GM18951 (cell line): ENCODE data around the gene TTLL11.
"Not testable (repeated sequence)": the region's sequence is repeated elsewhere in the genome, so short reads cannot be mapped to it uniquely, and the experiment has no call there.

Source experiments
- POLR2A ChIP-seq: IDR thresholded peaks from 4 replicates; pipeline ENCODE4 v1.6.1; 2011; ENCODE audit warnings: mild to moderate bottlenecking; ENCODE audit not compliant: insufficient read length, insufficient read depth; ENCODE audit errors: extremely low read depth
- in situ Hi-C: fragments of 300-500 bp; cut with MboI; formaldehyde crosslinking; loops from one replicate; pipeline ENCODE4 v1.12.0; 2022; ENCODE audit warnings: low sequenced_read_pairs, mixed read lengths, inconsistent platforms; ENCODE audit not compliant: unreplicated experiment

The TTLL11 gene

DNA sequence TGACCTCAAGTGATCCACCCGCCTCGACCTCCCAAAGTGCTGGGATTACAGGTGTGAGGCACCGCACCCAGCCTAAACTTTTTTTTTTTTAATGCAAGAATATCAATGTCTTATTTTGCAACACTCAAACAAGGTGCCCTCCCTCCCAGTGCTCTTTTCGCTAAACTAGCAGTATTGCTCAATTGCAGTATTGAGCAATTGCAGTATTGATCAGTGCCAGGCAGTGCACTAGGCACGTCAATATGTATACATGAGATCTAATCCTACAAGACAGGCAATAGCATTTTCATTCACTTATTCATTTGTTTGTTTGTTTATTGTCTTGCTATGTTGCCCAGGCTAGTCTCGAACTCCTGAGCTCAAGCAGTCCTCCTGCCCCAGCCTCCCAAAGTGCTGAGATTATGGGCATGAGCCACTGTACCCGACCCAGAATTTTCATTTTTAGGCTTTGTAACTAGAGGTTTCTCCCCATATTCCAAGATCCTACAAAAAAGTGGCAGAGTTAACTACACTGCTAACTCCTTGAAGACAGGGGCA, 94.5 kb downstream of the TTLL11 start:
- no peak for TF ChIP-seq POLR2A
- in situ Hi-C loops: loop anchor here (10.0 kb wide), 2 partner anchors 314 to 454 kb away; no protein-coding TSS in a partner anchor

DNA sequence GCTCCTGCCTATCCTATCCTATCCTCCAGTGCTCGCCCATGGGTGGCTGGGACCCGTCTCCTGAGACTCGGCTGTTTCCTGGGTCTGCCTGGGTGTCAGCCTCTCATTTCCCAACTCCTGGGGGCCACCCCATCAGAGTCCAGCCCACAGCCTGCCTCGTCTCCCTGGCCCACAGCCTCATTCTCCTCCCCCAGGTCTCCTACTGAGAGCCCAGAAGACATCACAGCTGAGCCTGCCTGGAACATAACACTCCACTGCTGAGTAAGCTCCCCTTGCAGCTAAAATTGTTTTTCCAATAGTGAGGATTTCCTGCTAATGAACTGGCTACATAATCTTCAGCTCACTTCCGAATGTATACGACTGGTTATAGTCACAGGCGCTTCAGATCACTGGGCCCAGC, 95.3 kb downstream of the TTLL11 start:
- TF ChIP-seq POLR2A: no peak
- in situ Hi-C loops: loop anchor here (10.0 kb wide), 2 partner anchors 313 to 453 kb away; no protein-coding TSS in a partner anchor

DNA sequence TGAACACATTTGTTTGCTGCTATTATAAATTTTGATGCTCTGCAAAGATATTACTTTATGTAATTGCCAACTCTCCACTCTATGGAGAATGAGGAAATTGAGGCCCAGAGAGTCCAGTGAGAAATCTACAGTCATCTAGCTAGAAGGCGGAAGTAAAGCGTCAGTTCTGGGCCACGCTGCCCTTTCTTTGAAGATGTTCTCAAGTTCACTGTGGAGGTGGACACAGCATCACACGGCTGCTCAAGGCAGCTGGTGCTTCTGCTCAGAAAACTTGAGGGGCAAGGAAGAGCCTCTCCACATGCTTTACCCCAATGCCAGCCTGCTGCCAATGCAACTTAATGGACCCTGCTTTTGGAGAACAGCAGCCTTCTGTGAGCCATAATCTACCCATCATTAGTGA, 96.3 kb downstream of the TTLL11 start:
- TF ChIP-seq POLR2A: no peak
- in situ Hi-C loops: loop anchor here (10.0 kb wide), 2 partner anchors 312 to 452 kb away; no protein-coding TSS in a partner anchor

DNA sequence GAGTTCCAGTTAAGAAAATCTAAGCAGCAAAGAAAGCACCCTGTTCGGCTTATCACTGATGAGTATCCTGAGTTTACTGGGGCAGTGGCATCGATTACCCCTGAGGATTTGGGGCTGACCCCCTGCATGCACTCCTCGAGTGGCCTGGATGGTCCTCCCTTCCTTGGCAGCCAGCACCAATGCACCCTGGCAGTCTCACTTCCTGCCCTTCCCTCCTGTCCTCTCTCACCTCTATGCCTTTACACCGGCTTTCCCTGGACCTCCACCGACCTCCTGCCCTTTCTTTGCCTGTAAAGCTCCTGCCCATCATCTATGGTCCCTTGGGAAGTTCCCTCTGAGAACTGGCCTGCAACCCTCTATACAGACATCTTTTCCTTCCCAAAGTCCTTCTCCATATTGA, 97.1 kb downstream of the TTLL11 start:
- in situ Hi-C loops: loop anchor here (10.0 kb wide), 2 partner anchors 311 to 451 kb away; no protein-coding TSS in a partner anchor
- no peak for TF ChIP-seq POLR2A

DNA sequence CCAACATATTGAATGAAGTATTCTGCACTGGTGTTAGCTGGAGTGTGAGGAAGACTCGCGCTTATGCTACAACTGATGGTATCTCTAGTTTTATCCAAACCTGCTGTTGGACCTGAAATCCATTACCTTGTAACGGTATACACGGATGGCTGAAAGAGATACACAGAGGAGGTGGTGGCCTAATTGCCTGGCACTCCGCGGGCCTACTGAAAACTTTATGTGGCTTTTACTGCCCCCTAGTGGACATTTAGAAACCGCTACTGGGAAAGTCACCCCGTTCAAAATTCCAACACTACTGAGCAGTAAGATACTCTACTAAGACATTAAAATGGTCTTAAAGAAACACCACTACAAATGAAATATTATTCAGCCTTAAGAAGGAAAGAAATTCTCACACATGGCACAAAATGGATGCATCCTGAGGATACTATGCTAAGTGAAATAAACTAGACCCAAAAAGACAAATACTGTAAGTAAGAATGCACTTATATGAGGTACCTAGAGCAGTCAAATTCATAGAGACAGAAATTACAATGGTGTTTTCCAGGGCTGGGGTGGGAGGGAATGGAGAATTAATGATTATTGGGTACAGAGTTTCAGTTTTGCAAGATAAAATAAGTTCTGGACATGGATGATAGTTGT, 100.4 kb downstream of the TTLL11 start:
- in situ Hi-C loops: loop anchor here (10.0 kb wide), 2 partner anchors 308 to 448 kb away; no protein-coding TSS in a partner anchor
- TF ChIP-seq POLR2A: no peak

DNA sequence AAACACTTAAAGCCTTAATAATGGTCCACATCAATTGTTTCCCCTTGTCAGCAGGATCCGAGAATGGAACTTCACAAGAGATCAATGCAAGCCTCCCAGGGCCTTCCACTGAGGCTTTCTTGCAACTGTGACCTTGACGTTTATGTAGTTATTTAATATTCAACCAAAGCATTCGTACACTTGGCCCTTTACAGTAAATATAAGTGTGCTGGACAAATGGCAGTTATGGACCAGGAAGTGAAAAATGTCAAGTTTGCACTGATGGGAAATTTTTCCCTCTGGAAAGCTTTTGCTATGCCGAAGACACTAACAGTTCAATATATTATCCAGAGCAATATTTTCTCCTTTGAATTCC, 101.8 kb downstream of the TTLL11 start:
- no peak for TF ChIP-seq POLR2A
- in situ Hi-C loops: loop anchor here (10.0 kb wide), 2 partner anchors 306 to 446 kb away; no protein-coding TSS in a partner anchor

DNA sequence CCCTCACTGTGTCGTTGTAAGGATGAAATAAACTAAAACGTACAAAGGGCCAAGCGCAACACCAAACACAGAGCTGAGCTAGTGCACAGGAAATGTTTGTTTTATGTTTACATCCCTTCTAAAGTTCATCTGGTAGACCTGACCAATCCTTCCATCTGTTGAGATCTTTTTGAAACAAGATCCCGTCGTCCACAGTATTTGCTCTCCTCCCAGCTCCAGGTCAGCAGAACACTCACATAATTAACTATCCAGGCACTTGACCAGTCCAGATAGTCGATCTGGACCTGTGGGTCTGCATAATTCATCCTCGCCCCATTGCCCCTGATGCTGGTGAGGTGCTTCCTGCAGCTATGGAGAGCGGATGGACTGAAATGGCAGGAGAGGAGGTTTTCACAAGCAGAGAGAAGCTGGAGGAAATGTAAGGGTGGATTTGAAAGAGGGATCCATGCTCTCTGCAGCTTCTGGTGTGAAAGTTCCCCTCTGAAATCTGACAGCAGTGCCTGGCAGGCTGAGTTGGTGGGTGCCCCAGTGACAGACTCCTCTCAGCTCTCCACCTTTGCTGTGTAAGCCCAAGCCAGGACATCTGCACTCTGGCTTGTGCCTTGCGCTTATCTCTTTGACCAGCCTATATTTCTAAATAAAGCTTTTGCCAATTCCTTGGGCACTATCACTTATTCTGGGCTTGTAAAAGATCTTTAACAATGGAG, 102.4 kb downstream of the TTLL11 start:
- in situ Hi-C loops: loop anchor here (10.0 kb wide), 2 partner anchors 306 to 446 kb away; no protein-coding TSS in a partner anchor

DNA sequence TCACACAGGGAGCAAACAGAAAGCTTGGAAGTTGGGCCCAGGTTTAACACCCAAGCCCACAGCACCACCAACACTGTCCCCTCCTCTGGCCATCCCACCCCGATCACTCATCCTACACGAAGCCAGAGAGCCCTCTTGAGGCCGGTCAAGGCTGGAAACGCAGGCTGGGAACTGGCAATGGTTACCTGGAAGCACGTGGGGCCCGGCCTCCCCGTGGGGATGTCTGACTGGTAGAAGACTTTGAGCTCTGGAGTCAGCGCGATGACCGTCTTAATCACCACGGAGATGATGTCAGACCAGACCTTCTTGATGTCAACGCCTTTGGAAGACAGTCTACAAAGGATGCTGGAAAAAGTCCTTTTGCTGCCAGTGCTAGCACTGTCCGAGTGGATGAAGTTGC, 104.1 kb downstream of the TTLL11 start:
- TF ChIP-seq POLR2A: no peak
- in situ Hi-C loops: no loop called here

More for the DNA sequence above, 102.4 kb downstream of the TTLL11 start:
- TF ChIP-seq POLR2A: no peak

DNA sequence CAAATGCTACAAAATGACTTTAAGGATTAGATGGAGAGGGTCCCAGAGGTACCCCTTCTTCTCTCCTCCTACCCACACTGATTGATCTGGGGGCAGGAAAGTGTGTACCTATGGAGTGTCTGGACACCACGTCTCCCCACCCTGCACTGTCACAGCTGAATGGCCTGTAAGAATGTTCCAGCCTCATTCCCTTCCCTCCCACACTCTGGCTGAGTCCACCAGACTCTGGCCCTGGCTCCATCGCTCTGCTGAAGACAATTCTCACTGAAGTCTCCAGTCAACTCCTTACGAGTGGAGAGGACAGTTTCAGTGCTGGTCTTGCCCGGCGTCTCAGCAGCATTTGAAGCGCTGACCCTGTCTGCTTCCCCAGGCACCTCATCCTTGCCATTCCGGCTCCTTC, 105.8 kb downstream of the TTLL11 start:
- in situ Hi-C loops: no loop called here
- TF ChIP-seq POLR2A: no peak

DNA sequence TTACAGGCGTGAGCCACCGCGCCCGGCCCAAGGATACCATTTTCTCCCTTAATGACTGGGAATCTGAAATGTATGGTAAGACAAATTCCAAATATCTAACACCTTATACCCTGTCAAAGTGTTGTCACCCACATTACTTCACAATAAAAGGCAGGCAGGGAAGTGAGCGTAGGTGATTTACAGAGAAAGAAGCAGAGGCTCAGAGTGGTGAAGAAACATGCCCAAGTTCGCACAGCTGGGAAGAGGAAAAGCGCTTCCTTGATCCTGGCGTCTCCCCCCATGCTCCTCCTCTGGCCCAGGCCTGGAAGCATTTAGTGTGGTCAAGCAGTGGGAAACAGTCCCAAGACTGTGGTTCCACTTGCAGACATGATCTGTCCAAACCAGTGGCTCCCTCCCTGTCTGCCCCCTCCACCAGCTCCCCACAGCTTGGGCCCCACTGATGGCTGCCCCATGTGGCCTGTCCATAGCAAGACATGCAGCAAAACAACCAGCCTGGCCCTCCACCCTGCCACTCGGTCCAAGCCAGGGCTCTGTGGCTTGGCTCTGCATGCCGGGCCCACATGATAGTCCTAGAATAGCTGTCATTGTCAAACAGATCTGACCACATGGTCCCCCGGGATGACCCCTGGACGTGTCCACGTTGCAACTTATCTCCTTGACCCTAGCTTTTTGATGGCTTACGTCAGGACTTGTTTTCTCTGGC, 107.2 kb downstream of the TTLL11 start:
- no peak for TF ChIP-seq POLR2A
- in situ Hi-C loops: no loop called here

DNA sequence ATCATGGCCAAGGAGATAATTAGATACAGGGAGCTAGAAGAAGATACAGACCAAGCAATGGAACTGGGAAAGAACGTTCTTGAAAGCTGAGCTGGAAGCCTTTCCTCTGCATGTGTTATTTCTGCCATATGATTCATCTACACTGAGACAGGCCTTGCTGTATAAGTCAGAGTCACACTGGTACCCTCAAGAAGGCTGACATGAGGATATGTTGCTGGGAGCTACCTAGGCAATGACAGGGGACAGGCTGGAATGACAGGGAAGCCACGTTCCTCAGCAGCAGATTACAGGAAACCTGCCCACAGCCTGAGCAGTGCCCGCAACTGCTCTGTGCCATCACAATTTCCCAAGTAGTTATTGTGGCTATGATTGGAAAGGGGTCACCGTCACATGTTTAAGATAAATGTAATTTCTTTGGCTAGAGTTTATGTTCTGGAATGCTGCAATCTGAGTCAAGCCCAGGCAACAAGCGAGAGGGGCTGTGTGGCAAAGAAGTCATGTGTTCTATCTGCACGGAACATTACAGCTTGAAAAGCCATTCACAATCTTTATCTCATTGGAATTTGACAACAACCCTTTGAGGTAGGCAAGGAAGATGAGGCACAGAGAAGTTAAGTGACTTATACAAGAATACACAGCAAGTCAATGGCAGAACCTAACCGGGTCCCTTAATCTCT, 108.2 kb downstream of the TTLL11 start:
- in situ Hi-C loops: no loop called here
- no peak for TF ChIP-seq POLR2A

DNA sequence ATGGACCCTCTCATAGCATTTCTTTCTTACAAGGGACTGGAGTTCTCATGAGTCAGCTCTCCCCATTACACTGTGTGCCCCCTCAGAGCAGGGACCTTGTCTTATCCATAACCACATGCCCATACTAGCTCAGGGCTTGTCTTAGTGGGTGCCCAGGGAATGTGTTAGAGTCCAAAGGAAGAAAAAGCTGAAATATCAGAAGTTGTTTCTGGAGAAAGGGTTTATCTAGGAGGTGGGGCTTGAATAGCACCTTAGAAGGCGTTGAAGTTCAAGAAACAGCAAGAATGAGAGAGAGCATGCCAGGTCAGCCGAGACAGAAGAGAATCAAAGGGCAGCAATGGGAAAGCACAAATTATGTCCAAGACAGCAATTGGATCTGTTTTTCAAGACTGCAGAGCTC, 109.4 kb downstream of the TTLL11 start:
- in situ Hi-C loops: no loop called here
- no peak for TF ChIP-seq POLR2A

DNA sequence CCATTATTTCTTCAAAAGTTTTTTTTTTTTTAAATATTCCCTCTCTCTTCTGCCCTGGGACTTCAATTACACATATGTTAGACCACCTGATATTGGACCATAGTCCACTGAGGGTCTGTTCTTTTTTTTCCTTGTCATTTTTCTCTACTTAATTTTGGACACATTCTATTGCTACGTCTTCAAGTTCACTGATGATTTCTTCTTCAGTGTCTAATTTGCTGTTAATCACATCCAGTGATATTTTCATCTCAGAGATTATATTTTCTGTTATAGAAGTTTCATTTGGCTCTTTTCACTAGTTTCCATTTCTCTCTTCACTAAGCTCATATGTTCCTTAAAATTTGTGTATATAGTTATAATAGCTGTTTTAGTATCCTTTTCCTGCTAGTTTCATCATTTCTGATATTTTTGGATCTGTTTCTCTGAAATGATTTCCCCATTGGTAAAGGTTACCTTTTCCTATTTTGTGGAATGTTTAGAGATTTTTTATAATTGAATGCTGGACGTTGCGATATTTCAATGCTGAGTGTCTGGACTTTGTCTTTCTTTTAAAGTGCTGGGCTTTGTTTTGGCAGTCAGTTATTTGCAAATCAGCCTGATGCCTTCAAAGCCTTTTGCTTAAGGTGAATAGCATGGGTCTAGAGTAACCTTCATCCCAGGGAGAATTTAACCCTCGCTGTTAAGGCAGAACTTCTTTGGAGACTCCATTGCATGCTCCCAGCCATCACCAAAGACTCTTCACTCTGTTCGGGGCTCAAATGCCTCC, 111.8 kb downstream of the TTLL11 start:
- TF ChIP-seq POLR2A: no peak
- in situ Hi-C loops: no loop called here

DNA sequence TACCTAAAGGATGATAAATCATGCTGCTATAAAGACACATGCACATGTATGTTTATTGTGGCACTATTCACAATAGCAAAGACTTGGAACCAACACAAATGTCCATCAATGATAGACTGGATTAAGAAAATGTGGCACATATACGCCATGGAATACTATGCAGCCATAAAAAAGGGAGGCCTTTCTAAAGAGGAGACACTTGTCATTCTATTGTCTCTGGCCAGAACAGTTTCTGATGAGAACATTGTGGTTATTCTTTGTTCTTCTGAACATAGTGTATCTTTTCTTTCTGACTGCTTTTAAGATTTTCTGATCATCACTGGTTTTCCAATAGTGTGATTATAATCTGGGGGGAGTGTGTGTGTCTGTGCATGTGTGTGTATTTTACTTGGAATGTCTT, 112.4 kb downstream of the TTLL11 start:
- in situ Hi-C loops: not testable (repeated sequence)
